ENCODE measurements around the gene CTBP1. TPM values are rescaled to one million over a fixed set of nuclear protein-coding genes. Genes with fewer than 3 reads are reported as not detected.
"Not testable (repeated sequence)": the region's sequence is repeated elsewhere in the genome, so short reads cannot be mapped to it uniquely, and the experiment has no call there.

Gene CTBP1
- polyA plus RNA-seq, 4 donors: 88.6 to 144 (median 132) TPM

DNA sequence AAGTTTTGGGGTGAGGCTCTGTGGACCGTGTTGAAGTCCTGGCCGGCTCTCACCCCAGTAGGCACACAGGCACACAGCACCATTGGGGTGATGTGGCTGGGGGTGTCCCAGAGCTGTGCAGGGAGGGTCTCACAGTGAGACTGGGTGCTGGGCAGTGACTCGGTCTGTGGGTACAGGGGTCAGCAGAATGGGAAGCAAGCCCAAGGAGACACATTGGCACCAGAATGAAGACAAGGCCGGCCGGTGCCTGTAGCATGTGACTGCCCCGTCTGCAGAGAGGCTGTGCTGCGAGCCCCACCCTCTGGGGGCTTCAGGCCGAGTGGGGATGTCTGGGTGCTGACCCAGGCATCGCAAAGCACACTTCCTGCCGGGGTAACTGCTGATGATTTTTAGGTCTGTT is 46.0 kb upstream of the CTBP1 start:
- no peaks in the 10 kb centered on the region for H3K9me3 ChIP-seq (ENCODE audit: control insufficient read depth in 2 of 2, insufficient read depth in 1 of 2, low read depth in 1 of 2, low read length in 1 of 2)
- WGBS, 3 donors: 61 to 72% (median 68%) methylated on average over 10 of the region's 10 CpGs
- H3K4me1 ChIP-seq (ENCODE audit: control insufficient read depth in 3 of 3, insufficient read depth in 2 of 3, low read depth in 1 of 3, low read length in 2 of 3): peaks cover 2 to 7% (median 5%) of the 10 kb centered on the region in 3 donors
- H3K4me3 ChIP-seq (ENCODE audit: low read depth in 1 of 3, low read length in 3 of 3): no peak overlapping the region
- no peak for FAIRE-seq
- no peak overlapping the region for H3K27ac ChIP-seq (ENCODE audit: low read depth in 1 of 3, low read length in 2 of 3)
- DNase-seq: no peak
- no peaks in the 10 kb centered on the region for H3K27me3 ChIP-seq (ENCODE audit: control insufficient read depth in 3 of 3, insufficient read depth in 3 of 3, low read length in 3 of 3)
- H3K36me3 ChIP-seq (ENCODE audit: control insufficient read depth in 3 of 3, insufficient read depth in 2 of 3, low read depth in 1 of 3, low read length in 3 of 3): peaks cover 6 to 56% (median 12%) of the 10 kb centered on the region in 3 donors

GRCh38 chr4:1294424-1294823 is 45.5 kb upstream of the CTBP1 start:
- peaks cover 2 to 7% (median 5%) of the 10 kb centered on the region in 3 donors for H3K4me1 ChIP-seq (ENCODE audit: control insufficient read depth in 3 of 3, insufficient read depth in 2 of 3, low read depth in 1 of 3, low read length in 2 of 3)

DNA sequence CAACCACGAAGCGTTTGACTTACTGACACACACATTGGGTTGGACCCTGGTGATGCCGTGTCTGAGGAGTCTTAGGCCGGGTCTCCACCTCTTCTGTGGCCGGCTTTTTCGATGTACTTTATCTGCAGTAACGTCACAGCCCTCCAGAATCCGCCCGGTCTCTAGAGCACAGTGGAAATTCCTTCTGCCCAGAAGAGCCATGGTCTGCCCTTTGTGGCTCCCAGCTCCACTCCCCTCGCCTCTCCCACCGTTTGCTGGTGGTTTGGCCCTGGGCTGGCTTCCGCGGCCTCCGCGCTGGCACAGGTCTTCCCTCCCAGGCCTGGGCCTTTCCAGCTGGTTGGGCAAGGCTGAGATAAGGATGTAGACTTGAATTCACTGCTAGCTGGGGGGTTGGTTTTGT is 45.1 kb upstream of the CTBP1 start:
- Histone ChIP-seq H3K4me1 (ENCODE audit: control insufficient read depth in 3 of 3, insufficient read depth in 2 of 3, low read depth in 1 of 3, low read length in 2 of 3) (peaks cover 2 to 7% (median 5%) of the 10 kb centered on the region in 3 donors), H3K9me3 (ENCODE audit: control insufficient read depth in 2 of 2, insufficient read depth in 1 of 2, low read depth in 1 of 2, low read length in 1 of 2) (no peaks in the 10 kb centered on the region), H3K36me3 (ENCODE audit: control insufficient read depth in 3 of 3, insufficient read depth in 2 of 3, low read depth in 1 of 3, low read length in 3 of 3) (peaks cover 6 to 47% (median 11%) of the 10 kb centered on the region in 3 donors), H3K4me3 (ENCODE audit: low read depth in 1 of 3, low read length in 3 of 3) (no peak overlapping the region), H3K27me3 (ENCODE audit: control insufficient read depth in 3 of 3, insufficient read depth in 3 of 3, low read length in 3 of 3) (no peaks in the 10 kb centered on the region), H3K27ac (ENCODE audit: low read depth in 1 of 3, low read length in 2 of 3) (peak overlapping the region in 1 of 3 donors; percentile 11)
- WGBS, 3 donors: 81 to 85% (median 81%) methylated on average over 15 of the region's 15 CpGs
- DNase-seq (no peak), FAIRE-seq (no peak)

More at GRCh38 chr4:1294424-1294823, 45.5 kb upstream of the CTBP1 start:
- no peaks in the 10 kb centered on the region for H3K27me3 ChIP-seq (ENCODE audit: control insufficient read depth in 3 of 3, insufficient read depth in 3 of 3, low read length in 3 of 3)
- DNase-seq: no peak
- H3K9me3 ChIP-seq (ENCODE audit: control insufficient read depth in 2 of 2, insufficient read depth in 1 of 2, low read depth in 1 of 2, low read length in 1 of 2): no peaks in the 10 kb centered on the region
- 89 to 95% (median 90%) methylated on average over 7 to 14 of the region's 14 CpGs for WGBS, 3 donors
- no peak for FAIRE-seq
- H3K27ac ChIP-seq (ENCODE audit: low read depth in 1 of 3, low read length in 2 of 3): no peak overlapping the region
- H3K36me3 ChIP-seq (ENCODE audit: control insufficient read depth in 3 of 3, insufficient read depth in 2 of 3, low read depth in 1 of 3, low read length in 3 of 3): peaks cover 6 to 52% (median 11%) of the 10 kb centered on the region in 3 donors
- H3K4me3 ChIP-seq (ENCODE audit: low read depth in 1 of 3, low read length in 3 of 3): no peak overlapping the region

DNA sequence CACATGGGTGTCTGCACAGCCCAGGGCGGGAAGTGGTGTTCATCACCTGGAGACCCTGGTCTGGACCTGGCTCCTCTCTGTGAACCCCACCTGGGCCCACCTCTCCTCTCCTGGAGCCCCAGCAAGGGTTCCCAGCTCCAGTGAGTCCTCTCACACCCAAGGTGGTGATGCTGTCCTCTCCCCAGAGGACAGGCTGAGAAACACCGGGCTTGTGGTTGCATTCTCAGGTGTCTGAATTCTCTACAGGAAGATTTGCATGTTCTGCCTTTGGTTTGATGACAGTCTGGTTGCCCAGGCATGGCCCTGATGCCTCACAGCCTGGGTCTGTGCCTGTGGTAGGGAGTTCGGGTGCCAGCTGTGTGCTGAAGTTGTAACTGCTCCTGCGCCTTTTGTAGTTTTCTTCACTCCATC is 44.6 kb upstream of the CTBP1 start:
- peaks cover 2 to 7% (median 7%) of the 10 kb centered on the region in 3 donors for H3K4me1 ChIP-seq (ENCODE audit: control insufficient read depth in 3 of 3, insufficient read depth in 2 of 3, low read depth in 1 of 3, low read length in 2 of 3)
- DNase-seq (no peak), FAIRE-seq (no peak)
- H3K36me3 ChIP-seq (ENCODE audit: control insufficient read depth in 3 of 3, insufficient read depth in 2 of 3, low read depth in 1 of 3, low read length in 3 of 3): peaks cover 6 to 44% (median 11%) of the 10 kb centered on the region in 3 donors
- no peak overlapping the region for H3K4me3 ChIP-seq (ENCODE audit: low read depth in 1 of 3, low read length in 3 of 3)
- H3K27me3 ChIP-seq (ENCODE audit: control insufficient read depth in 3 of 3, insufficient read depth in 3 of 3, low read length in 3 of 3): no peaks in the 10 kb centered on the region
- no peak overlapping the region for H3K27ac ChIP-seq (ENCODE audit: low read depth in 1 of 3, low read length in 2 of 3)
- 86 to 92% (median 87%) methylated on average over 4 of the region's 4 CpGs for WGBS, 3 donors
- H3K9me3 ChIP-seq (ENCODE audit: control insufficient read depth in 2 of 2, insufficient read depth in 1 of 2, low read depth in 1 of 2, low read length in 1 of 2): no peaks in the 10 kb centered on the region

DNA sequence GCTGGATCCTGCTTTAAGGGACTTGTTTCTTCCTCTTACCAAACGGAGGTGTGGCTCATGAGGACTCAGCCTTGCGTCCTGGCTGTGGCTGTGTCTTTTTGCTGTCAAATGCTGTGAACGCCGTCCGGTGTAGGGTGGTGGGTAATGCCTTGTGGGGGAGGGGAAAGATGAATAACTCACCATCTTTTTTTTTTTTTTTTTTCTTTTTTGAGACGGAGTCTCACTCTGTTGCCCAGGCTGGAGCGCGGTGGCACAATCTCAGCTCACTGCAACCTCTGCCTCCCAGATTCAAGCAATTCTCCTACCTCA is 43.7 kb upstream of the CTBP1 start:
- not testable (repeated sequence) for H3K4me3 ChIP-seq (ENCODE audit: low read depth in 1 of 3, low read length in 3 of 3); H3K4me1 ChIP-seq (ENCODE audit: control insufficient read depth in 3 of 3, insufficient read depth in 2 of 3, low read depth in 1 of 3, low read length in 2 of 3); FAIRE-seq; DNase-seq; H3K9me3 ChIP-seq (ENCODE audit: control insufficient read depth in 2 of 2, insufficient read depth in 1 of 2, low read depth in 1 of 2, low read length in 1 of 2); H3K27ac ChIP-seq (ENCODE audit: low read depth in 1 of 3, low read length in 2 of 3); H3K27me3 ChIP-seq (ENCODE audit: control insufficient read depth in 3 of 3, insufficient read depth in 3 of 3, low read length in 3 of 3)
- WGBS, 3 donors: 83 to 88% (median 87%) methylated on average over 7 to 8 of the region's 8 CpGs
- H3K36me3 ChIP-seq (ENCODE audit: control insufficient read depth in 3 of 3, insufficient read depth in 2 of 3, low read depth in 1 of 3, low read length in 3 of 3): peaks cover 6 to 35% (median 11%) of the 10 kb centered on the region in 3 donors

- Histone ChIP-seq H3K9me3 (ENCODE audit: control insufficient read depth in 2 of 2, insufficient read depth in 1 of 2, low read depth in 1 of 2, low read length in 1 of 2) (no peaks in the 10 kb centered on the region), H3K27me3 (ENCODE audit: control insufficient read depth in 3 of 3, insufficient read depth in 3 of 3, low read length in 3 of 3) (no peaks in the 10 kb centered on the region), H3K4me1 (ENCODE audit: control insufficient read depth in 3 of 3, insufficient read depth in 2 of 3, low read depth in 1 of 3, low read length in 2 of 3) (peaks cover 2 to 7% (median 7%) of the 10 kb centered on the region in 3 donors), H3K4me3 (ENCODE audit: low read depth in 1 of 3, low read length in 3 of 3) (no peak overlapping the region), H3K27ac (ENCODE audit: low read depth in 1 of 3, low read length in 2 of 3) (no peak overlapping the region), H3K36me3 (ENCODE audit: control insufficient read depth in 3 of 3, insufficient read depth in 2 of 3, low read depth in 1 of 3, low read length in 3 of 3) (peaks cover 4 to 30% (median 8%) of the 10 kb centered on the region in 3 donors)
- FAIRE-seq (no peak), DNase-seq (no peak)
- 61 to 71% (median 67%) methylated on average over 11 of the region's 11 CpGs for WGBS, 3 donors
Observed at GRCh38 chr4:1291996-1292702, 43.2 kb upstream of the CTBP1 start.

- Histone ChIP-seq H3K4me3 (ENCODE audit: low read depth in 1 of 3, low read length in 3 of 3) (peak overlapping the region; percentile 78 to 100 (median 96)), H3K4me1 (ENCODE audit: control insufficient read depth in 3 of 3, insufficient read depth in 2 of 3, low read depth in 1 of 3, low read length in 2 of 3) (peaks cover 2 to 9% (median 7%) of the 10 kb centered on the region in 3 donors), H3K36me3 (ENCODE audit: control insufficient read depth in 3 of 3, insufficient read depth in 2 of 3, low read depth in 1 of 3, low read length in 3 of 3) (peaks cover 0 to 21% (median 0%) of the 10 kb centered on the region in 3 donors), H3K9me3 (ENCODE audit: control insufficient read depth in 2 of 2, insufficient read depth in 1 of 2, low read depth in 1 of 2, low read length in 1 of 2) (peaks cover 0 to 5% of the 10 kb centered on the region in 2 donors), H3K27ac (ENCODE audit: low read depth in 1 of 3, low read length in 2 of 3) (peak overlapping the region; percentile 75 to 89 (median 84)), H3K27me3 (ENCODE audit: control insufficient read depth in 3 of 3, insufficient read depth in 3 of 3, low read length in 3 of 3) (no peaks in the 10 kb centered on the region)
- no peak for DNase-seq
- FAIRE-seq: no peak
- WGBS, 3 donors: 14 to 52% (median 22%) methylated on average over 9 of the region's 9 CpGs
Observed at GRCh38 chr4:1291091-1291490, 42.2 kb upstream of the CTBP1 start.

GRCh38 chr4:1290165-1290977 is 41.4 kb upstream of the CTBP1 start:
- Histone ChIP-seq H3K4me3 (ENCODE audit: low read depth in 1 of 3, low read length in 3 of 3) (peak overlapping the region; percentile 78 to 100 (median 96)), H3K9me3 (ENCODE audit: control insufficient read depth in 2 of 2, insufficient read depth in 1 of 2, low read depth in 1 of 2, low read length in 1 of 2) (peaks cover 0 to 8% of the 10 kb centered on the region in 2 donors), H3K27me3 (ENCODE audit: control insufficient read depth in 3 of 3, insufficient read depth in 3 of 3, low read length in 3 of 3) (no peaks in the 10 kb centered on the region), H3K36me3 (ENCODE audit: control insufficient read depth in 3 of 3, insufficient read depth in 2 of 3, low read depth in 1 of 3, low read length in 3 of 3) (peaks cover 0 to 21% (median 0%) of the 10 kb centered on the region in 3 donors), H3K27ac (ENCODE audit: low read depth in 1 of 3, low read length in 2 of 3) (peak overlapping the region; percentile 75 to 89 (median 84)), H3K4me1 (ENCODE audit: control insufficient read depth in 3 of 3, insufficient read depth in 2 of 3, low read depth in 1 of 3, low read length in 2 of 3) (peaks cover 2 to 9% (median 7%) of the 10 kb centered on the region in 3 donors)
- 0 to 1% (median 0%) methylated on average over 44 to 47 of the region's 47 CpGs for WGBS, 3 donors
- DNase-seq (peak; percentile 62 to 70), FAIRE-seq (no peak)

Data from small intestine (tissue), 7 donors.